Ishikawa (cell line): ENCODE results near the gene ARFGEF3.

Experiments used
- CREB1 ChIP-seq: IDR thresholded peaks from 2 replicates; pipeline ENCODE4 v1.6.1; 2012; ENCODE audit warnings: low read depth
- EP300 ChIP-seq: IDR thresholded peaks from 2 replicates; pipeline ENCODE4 v1.6.1; 2012; ENCODE audit warnings: borderline replicate concordance
- MAX ChIP-seq: IDR thresholded peaks from 2 replicates; pipeline ENCODE4 v1.6.1; 2012
- TAF1 ChIP-seq: IDR thresholded peaks from 2 replicates; pipeline ENCODE4 v1.6.1; 2012; ENCODE audit warnings: low read depth, mild to moderate bottlenecking
- YY1 ChIP-seq: IDR thresholded peaks from 2 replicates; pipeline ENCODE4 v1.6.1; 2012; ENCODE audit warnings: low read depth

GRCh38 chr6:138234363-138234762 is 72.6 kb downstream of the ARFGEF3 start:
- TF ChIP-seq EP300 (no peak), TAF1 (no peak), YY1 (no peak), MAX (no peak), CREB1 (no peak)
